GM23338 (cell line): Measurements from ENCODE around the gene KIAA1671. TPM values are rescaled to one million over a fixed set of nuclear protein-coding genes. Genes with fewer than 3 reads are reported as not detected.

Experiments
- ATAC-seq: fragments of 200-7000 bp; cut with Tn5 transposase; 3 replicates; pipeline ENCODE4 v1.9.1; 2020
- DNase-seq: peaks from one replicate; pipeline ENCODE4 v3.0.0-alpha.2; 2015; ENCODE audit warnings: low spot score
- H2AFZ ChIP-seq: fragments of 200-600 bp; sonication (generic); 2 replicates; pipeline ENCODE4 v1.8.0; 2016; ENCODE audit warnings: antibody characterized with exemption, mild to moderate bottlenecking, moderate library complexity
- H3F3A ChIP-seq: fragments of 200-600 bp; sonication (generic); replicated peaks from 2 replicates; pipeline ENCODE4 v1.8.0; 2017; ENCODE audit warnings: antibody characterized with exemption, mixed run types, low read depth
- H3K27ac ChIP-seq: fragments of 200-600 bp; sonication (generic); 2 replicates; pipeline ENCODE4 v1.6.1; 2016; ENCODE audit warnings: low read depth
- H3K27me3 ChIP-seq: fragments of 200-600 bp; sonication (generic); 2 replicates; pipeline ENCODE4 v1.8.0; 2016; ENCODE audit warnings: mild to moderate bottlenecking, mixed run types, moderate library complexity; ENCODE audit not compliant: insufficient read depth
- H3K36me3 ChIP-seq: fragments of 200-600 bp; sonication (generic); 2 replicates; pipeline ENCODE4 v1.8.0; 2016; ENCODE audit warnings: mild to moderate bottlenecking; ENCODE audit not compliant: insufficient read depth
- H3K4me1 ChIP-seq: fragments of 200-600 bp; sonication (generic); 2 replicates; pipeline ENCODE4 v1.8.0; 2016; ENCODE audit warnings: mild to moderate bottlenecking, moderate library complexity; ENCODE audit not compliant: insufficient read depth
- H3K4me2 ChIP-seq: fragments of 200-600 bp; sonication (generic); 2 replicates; pipeline ENCODE4 v1.7.1; 2017; ENCODE audit warnings: mixed run types
- H3K4me3 ChIP-seq: fragments of 200-600 bp; sonication (generic); 2 replicates; pipeline ENCODE4 v1.6.1; 2016; ENCODE audit warnings: mixed run types
- H3K79me2 ChIP-seq: fragments of 200-600 bp; sonication (generic); replicated peaks from 2 replicates; pipeline ENCODE4 v1.8.0; 2017; ENCODE audit warnings: mild to moderate bottlenecking; ENCODE audit not compliant: insufficient read depth
- H3K9me2 ChIP-seq: fragments of 200-600 bp; sonication (generic); 2 replicates; pipeline ENCODE4 v1.8.0; 2017; ENCODE audit not compliant: insufficient read depth
- H4K20me1 ChIP-seq: fragments of 200-600 bp; sonication (generic); replicated peaks from 2 replicates; pipeline ENCODE4 v1.8.0; 2017; ENCODE audit warnings: mild to moderate bottlenecking; ENCODE audit not compliant: insufficient read depth
- H3K27ac Mint-ChIP-seq: 2 replicates; pipeline ENCODE4 v1.8.0; 2020; ENCODE audit warnings: inconsistent platforms, mild to moderate bottlenecking, moderate library complexity, mixed read lengths
- H3K27me3 Mint-ChIP-seq: 3 replicates; pipeline ENCODE4 v1.8.0; 2022; ENCODE audit warnings: low read depth, mild to moderate bottlenecking, moderate library complexity, mixed read lengths, inconsistent platforms; ENCODE audit not compliant: insufficient read depth, poor library complexity
- H3K36me3 Mint-ChIP-seq: 3 replicates; pipeline ENCODE4 v1.8.0; 2021; ENCODE audit warnings: low read depth, mild to moderate bottlenecking, inconsistent platforms, moderate library complexity, mixed read lengths
- H3K4me1 Mint-ChIP-seq: 3 replicates; pipeline ENCODE4 v1.8.0; 2020; ENCODE audit warnings: mild to moderate bottlenecking, inconsistent platforms, mixed read lengths
- H3K4me3 Mint-ChIP-seq: 3 replicates; pipeline ENCODE4 v1.8.0; 2021; ENCODE audit warnings: moderate library complexity, mild to moderate bottlenecking, inconsistent platforms, mixed read lengths
- H3K9me3 Mint-ChIP-seq: 3 replicates; pipeline ENCODE4 v1.8.0; 2020; ENCODE audit warnings: moderate library complexity, mild to moderate bottlenecking, inconsistent platforms, mixed read lengths
- CREB1 ChIP-seq: fragments of 250-450 bp; sonication (Bioruptor Pico); IDR thresholded peaks from 2 replicates; pipeline ENCODE4 v1.5.0; 2020; ENCODE audit warnings: low read depth, mild to moderate bottlenecking, moderate library complexity
- EZH2 ChIP-seq: fragments of 200-600 bp; sonication (generic); IDR thresholded peaks from one replicate; pipeline ENCODE4 v1.8.0; 2017; ENCODE audit warnings: antibody characterized with exemption, mild to moderate bottlenecking, low read depth; ENCODE audit not compliant: unreplicated experiment
- EZH2phosphoT487 ChIP-seq: fragments of 200-600 bp; sonication (generic); IDR thresholded peaks from one replicate; pipeline ENCODE4 v1.8.1; 2018; ENCODE audit warnings: antibody characterized with exemption; ENCODE audit not compliant: unreplicated experiment
- JUNB ChIP-seq: IDR thresholded peaks from one replicate; pipeline ENCODE4 v1.6.1; 2016; ENCODE audit warnings: antibody characterized with exemption; ENCODE audit not compliant: unreplicated experiment
- NANOG ChIP-seq: IDR thresholded peaks from 2 replicates; pipeline ENCODE4 v1.6.1; 2016; ENCODE audit warnings: antibody characterized with exemption, borderline replicate concordance
- REST ChIP-seq: IDR thresholded peaks from one replicate; pipeline ENCODE4 v1.6.1; 2018; ENCODE audit warnings: antibody characterized with exemption; ENCODE audit not compliant: unreplicated experiment
- STAT1 ChIP-seq: IDR thresholded peaks from one replicate; pipeline ENCODE4 v1.6.1; 2016; ENCODE audit warnings: antibody characterized with exemption; ENCODE audit not compliant: unreplicated experiment
- ZNF114 ChIP-seq: fragments of 250-450 bp; sonication (Bioruptor Pico); IDR thresholded peaks from 2 replicates; pipeline ENCODE4 v1.5.0; 2020; ENCODE audit warnings: mild to moderate bottlenecking, moderate library complexity
- ZNF331 ChIP-seq: fragments of 250-450 bp; sonication (Bioruptor Pico); IDR thresholded peaks from 2 replicates; pipeline ENCODE4 v1.5.0; 2020; ENCODE audit warnings: low read depth, mild to moderate bottlenecking, moderate library complexity
- ZNF462 ChIP-seq: fragments of 250-450 bp; sonication (Bioruptor Pico); IDR thresholded peaks from 2 replicates; pipeline ENCODE4 v1.5.0; 2020; ENCODE audit warnings: mild to moderate bottlenecking, moderate library complexity
- polyA plus RNA-seq: library from polyadenylated mRNA; unstranded; fragments of >200 nt; fragmentation: Nextera tagmentation; extraction: Ambion mirVana; gene quantifications from 2 replicates; pipeline ENCODE4 v1.2.1, GENCODE V29; 2016
- total RNA-seq: library from RNA; depleted of rRNA; stranded (reverse); fragments of >200 nt; shearing (Covaris generic); gene quantifications from 2 replicates; pipeline ENCODE4 v1.2.3, GENCODE V29; 2014

Gene KIAA1671
- total and polyA plus RNA-seq, 2 experiments from 2014 or later: 6.1 to 27.2 TPM

- H4K20me1 ChIP-seq: no peaks in the 10 kb centered on the region
- H3K36me3 Mint-ChIP-seq: no peaks in the 10 kb centered on the region
- H3K36me3 ChIP-seq: no peaks in the 10 kb centered on the region
- no peaks in the 10 kb centered on the region for H3K9me2 ChIP-seq
- H3K79me2 ChIP-seq: no peaks in the 10 kb centered on the region
- H3K27ac ChIP-seq: no peak overlapping the region
- peaks cover 4% of the 10 kb centered on the region for H3K9me3 Mint-ChIP-seq
- no peaks in the 10 kb centered on the region for H3K27me3 ChIP-seq
- no peaks in the 10 kb centered on the region for H3F3A ChIP-seq
- no peaks in the 10 kb centered on the region for H3K4me1 ChIP-seq
- TF ChIP-seq STAT1 (no peak), ZNF331 (CRISPR knock-in tag) (no peak), EZH2 (no peak), CREB1 (CRISPR knock-in tag) (no peak), JUNB (no peak), NANOG (no peak), ZNF114 (no peak), EZH2phosphoT487 (no peak), ZNF462 (no peak), REST (no peak)
- ATAC-seq (no peak), DNase-seq (no peak)
- H3K4me2 ChIP-seq: no peak overlapping the region
- H3K4me3 ChIP-seq: no peak overlapping the region
- H2AFZ ChIP-seq: no peak overlapping the region
- H3K4me1 Mint-ChIP-seq: no peaks in the 10 kb centered on the region
- no peak overlapping the region for H3K27ac Mint-ChIP-seq
- peaks cover 2% of the 10 kb centered on the region for H3K27me3 Mint-ChIP-seq
- H3K4me3 Mint-ChIP-seq: no peak overlapping the region
These were observed 255.8 kb downstream of the KIAA1671 start for GRCh38 chr22:25208328-25208727.
